SK-N-SH (cell line): ENCODE data around the gene TTC7B.

Experiments
- CHD2 ChIP-seq: fragments of 150-350 bp; IDR thresholded peaks from 2 replicates; pipeline ENCODE4 v1.6.1; 2018; ENCODE audit warnings: low read length; ENCODE audit not compliant: partially characterized antibody
- EP300 ChIP-seq, 2 experiments: IDR thresholded peaks; 2 replicates each; pipeline versions ENCODE4 v1.4.0 to v1.6.1; 2012; ENCODE audit warnings: borderline replicate concordance in 1 of 2, low read depth in 1 of 2, low read length in 1 of 2
- POLR2AphosphoS5 ChIP-seq: IDR thresholded peaks from 2 replicates; pipeline ENCODE4 v1.6.1; 2012; ENCODE audit warnings: low read depth, low read length
- RAD21 ChIP-seq: IDR thresholded peaks from 2 replicates; pipeline ENCODE4 v1.6.1; 2012; ENCODE audit warnings: mild to moderate bottlenecking, low read length
- TCF12 ChIP-seq: IDR thresholded peaks from 2 replicates; pipeline ENCODE4 v1.4.0; 2012
- TF ChIP-seq, protein P1 (sequence below): IDR thresholded peaks from 2 replicates; pipeline ENCODE4 v1.6.1; 2012; ENCODE audit warnings: mild to moderate bottlenecking, low read depth, low read length, moderate library complexity
- TF ChIP-seq, protein P2 (sequence below): fragments of 200-600 bp; sonication (generic); IDR thresholded peaks from 2 replicates; pipeline ENCODE4 v1.6.1; 2017; ENCODE audit warnings: antibody characterized with exemption, mild to moderate bottlenecking, moderate library complexity
- TF ChIP-seq, protein P3 (sequence below): fragments of 150-350 bp; IDR thresholded peaks from 2 replicates; pipeline ENCODE4 v1.6.1; 2017; ENCODE audit warnings: antibody characterized with exemption, low read length, low read depth, borderline replicate concordance
- TF ChIP-seq, protein P4 (sequence below): IDR thresholded peaks from 2 replicates; pipeline ENCODE4 v1.4.0; 2012; ENCODE audit warnings: low read depth
- TF ChIP-seq, protein P5 (sequence below): IDR thresholded peaks from 2 replicates; pipeline ENCODE4 v1.4.0; 2012; ENCODE audit warnings: low read depth, borderline replicate concordance

DNA sequence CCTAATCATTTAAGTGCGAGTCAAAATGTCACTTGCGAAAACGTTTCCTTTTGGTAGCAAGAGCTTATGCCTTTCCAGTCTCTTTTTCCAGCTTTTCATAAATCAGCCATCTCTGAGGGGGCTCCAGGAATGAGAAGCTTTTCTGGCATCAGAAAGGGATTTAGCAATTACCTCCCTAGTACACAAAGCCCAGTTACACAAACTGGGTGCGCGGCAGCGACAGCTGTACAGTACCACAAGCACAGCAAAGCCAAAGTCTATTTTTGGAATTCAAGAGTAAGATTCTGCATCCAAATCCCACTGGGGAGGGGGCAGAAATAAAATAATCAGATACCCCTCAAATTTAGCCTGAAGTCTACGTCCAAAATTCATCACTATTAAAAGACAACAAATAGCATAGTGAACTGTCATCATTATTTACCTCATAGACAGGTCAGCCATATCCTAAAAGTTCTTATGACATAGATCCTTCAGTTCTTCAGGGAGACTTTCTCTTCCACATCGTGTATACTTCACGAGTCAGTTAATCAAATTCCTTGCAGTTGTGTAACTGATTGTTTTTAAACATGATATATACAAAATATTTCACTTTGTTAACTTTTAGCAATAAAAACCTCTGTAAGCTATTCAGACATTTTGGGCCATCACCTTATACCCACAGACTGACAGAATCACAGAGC is 150.8 kb downstream of the TTC7B start:
- TF ChIP-seq, protein P1, sequence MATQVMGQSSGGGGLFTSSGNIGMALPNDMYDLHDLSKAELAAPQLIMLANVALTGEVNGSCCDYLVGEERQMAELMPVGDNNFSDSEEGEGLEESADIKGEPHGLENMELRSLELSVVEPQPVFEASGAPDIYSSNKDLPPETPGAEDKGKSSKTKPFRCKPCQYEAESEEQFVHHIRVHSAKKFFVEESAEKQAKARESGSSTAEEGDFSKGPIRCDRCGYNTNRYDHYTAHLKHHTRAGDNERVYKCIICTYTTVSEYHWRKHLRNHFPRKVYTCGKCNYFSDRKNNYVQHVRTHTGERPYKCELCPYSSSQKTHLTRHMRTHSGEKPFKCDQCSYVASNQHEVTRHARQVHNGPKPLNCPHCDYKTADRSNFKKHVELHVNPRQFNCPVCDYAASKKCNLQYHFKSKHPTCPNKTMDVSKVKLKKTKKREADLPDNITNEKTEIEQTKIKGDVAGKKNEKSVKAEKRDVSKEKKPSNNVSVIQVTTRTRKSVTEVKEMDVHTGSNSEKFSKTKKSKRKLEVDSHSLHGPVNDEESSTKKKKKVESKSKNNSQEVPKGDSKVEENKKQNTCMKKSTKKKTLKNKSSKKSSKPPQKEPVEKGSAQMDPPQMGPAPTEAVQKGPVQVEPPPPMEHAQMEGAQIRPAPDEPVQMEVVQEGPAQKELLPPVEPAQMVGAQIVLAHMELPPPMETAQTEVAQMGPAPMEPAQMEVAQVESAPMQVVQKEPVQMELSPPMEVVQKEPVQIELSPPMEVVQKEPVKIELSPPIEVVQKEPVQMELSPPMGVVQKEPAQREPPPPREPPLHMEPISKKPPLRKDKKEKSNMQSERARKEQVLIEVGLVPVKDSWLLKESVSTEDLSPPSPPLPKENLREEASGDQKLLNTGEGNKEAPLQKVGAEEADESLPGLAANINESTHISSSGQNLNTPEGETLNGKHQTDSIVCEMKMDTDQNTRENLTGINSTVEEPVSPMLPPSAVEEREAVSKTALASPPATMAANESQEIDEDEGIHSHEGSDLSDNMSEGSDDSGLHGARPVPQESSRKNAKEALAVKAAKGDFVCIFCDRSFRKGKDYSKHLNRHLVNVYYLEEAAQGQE, result no peak
- TF ChIP-seq, protein P2, sequence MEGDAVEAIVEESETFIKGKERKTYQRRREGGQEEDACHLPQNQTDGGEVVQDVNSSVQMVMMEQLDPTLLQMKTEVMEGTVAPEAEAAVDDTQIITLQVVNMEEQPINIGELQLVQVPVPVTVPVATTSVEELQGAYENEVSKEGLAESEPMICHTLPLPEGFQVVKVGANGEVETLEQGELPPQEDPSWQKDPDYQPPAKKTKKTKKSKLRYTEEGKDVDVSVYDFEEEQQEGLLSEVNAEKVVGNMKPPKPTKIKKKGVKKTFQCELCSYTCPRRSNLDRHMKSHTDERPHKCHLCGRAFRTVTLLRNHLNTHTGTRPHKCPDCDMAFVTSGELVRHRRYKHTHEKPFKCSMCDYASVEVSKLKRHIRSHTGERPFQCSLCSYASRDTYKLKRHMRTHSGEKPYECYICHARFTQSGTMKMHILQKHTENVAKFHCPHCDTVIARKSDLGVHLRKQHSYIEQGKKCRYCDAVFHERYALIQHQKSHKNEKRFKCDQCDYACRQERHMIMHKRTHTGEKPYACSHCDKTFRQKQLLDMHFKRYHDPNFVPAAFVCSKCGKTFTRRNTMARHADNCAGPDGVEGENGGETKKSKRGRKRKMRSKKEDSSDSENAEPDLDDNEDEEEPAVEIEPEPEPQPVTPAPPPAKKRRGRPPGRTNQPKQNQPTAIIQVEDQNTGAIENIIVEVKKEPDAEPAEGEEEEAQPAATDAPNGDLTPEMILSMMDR, result no peak
- no peak for TF ChIP-seq CHD2
- TF ChIP-seq, protein P3, sequence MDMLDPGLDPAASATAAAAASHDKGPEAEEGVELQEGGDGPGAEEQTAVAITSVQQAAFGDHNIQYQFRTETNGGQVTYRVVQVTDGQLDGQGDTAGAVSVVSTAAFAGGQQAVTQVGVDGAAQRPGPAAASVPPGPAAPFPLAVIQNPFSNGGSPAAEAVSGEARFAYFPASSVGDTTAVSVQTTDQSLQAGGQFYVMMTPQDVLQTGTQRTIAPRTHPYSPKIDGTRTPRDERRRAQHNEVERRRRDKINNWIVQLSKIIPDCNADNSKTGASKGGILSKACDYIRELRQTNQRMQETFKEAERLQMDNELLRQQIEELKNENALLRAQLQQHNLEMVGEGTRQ, result no peak
- TF ChIP-seq RAD21, result no peak
- TF ChIP-seq, protein P4, sequence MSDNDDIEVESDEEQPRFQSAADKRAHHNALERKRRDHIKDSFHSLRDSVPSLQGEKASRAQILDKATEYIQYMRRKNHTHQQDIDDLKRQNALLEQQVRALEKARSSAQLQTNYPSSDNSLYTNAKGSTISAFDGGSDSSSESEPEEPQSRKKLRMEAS, result no peak
- TF ChIP-seq, protein P5, sequence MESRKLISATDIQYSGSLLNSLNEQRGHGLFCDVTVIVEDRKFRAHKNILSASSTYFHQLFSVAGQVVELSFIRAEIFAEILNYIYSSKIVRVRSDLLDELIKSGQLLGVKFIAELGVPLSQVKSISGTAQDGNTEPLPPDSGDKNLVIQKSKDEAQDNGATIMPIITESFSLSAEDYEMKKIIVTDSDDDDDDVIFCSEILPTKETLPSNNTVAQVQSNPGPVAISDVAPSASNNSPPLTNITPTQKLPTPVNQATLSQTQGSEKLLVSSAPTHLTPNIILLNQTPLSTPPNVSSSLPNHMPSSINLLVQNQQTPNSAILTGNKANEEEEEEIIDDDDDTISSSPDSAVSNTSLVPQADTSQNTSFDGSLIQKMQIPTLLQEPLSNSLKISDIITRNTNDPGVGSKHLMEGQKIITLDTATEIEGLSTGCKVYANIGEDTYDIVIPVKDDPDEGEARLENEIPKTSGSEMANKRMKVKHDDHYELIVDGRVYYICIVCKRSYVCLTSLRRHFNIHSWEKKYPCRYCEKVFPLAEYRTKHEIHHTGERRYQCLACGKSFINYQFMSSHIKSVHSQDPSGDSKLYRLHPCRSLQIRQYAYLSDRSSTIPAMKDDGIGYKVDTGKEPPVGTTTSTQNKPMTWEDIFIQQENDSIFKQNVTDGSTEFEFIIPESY, result no peak
- TF ChIP-seq TCF12, result no peak
- no peak for TF ChIP-seq EP300 (IDR thresholded peaks at IDR 0.05; ENCODE audit: borderline replicate concordance in 1 of 2, low read depth in 1 of 2, low read length in 1 of 2)
- TF ChIP-seq POLR2AphosphoS5, result no peak
